Hepatocyte (in vitro differentiated cells): ENCODE results near the gene PDGFRB. TPM values are rescaled to one million over a fixed set of nuclear protein-coding genes. Genes with fewer than 3 reads are reported as not detected.

ENCODE experiments used
- DNase-seq: peaks from one replicate; pipeline ENCODE4 v3.0.0-alpha.2; 2016; ENCODE audit warnings: low spot score
- H2AFZ ChIP-seq: fragments of 200-600 bp; sonication (generic); 2 replicates; pipeline ENCODE4 v1.6.0; 2016; ENCODE audit warnings: antibody characterized with exemption, mild to moderate bottlenecking
- H3K27ac ChIP-seq: fragments of 200-600 bp; sonication (generic); 2 replicates; pipeline ENCODE4 v1.5.1; 2016; ENCODE audit warnings: mild to moderate bottlenecking
- H3K27me3 ChIP-seq: fragments of 200-600 bp; sonication (generic); 2 replicates; pipeline ENCODE4 v1.6.1; 2016
- H3K36me3 ChIP-seq: fragments of 200-600 bp; sonication (generic); replicated peaks from 2 replicates; pipeline ENCODE4 v1.5.1; 2016; ENCODE audit warnings: low read depth; ENCODE audit not compliant: insufficient read depth
- H3K4me1 ChIP-seq: fragments of 200-600 bp; sonication (generic); 2 replicates; pipeline ENCODE4 v1.5.1; 2016; ENCODE audit warnings: mild to moderate bottlenecking, moderate library complexity; ENCODE audit not compliant: insufficient read depth
- H3K4me2 ChIP-seq: fragments of 200-600 bp; sonication (generic); 2 replicates; pipeline ENCODE4 v1.6.0; 2016
- H3K4me3 ChIP-seq: fragments of 200-600 bp; sonication (generic); 2 replicates; pipeline ENCODE4 v1.5.1; 2016; ENCODE audit warnings: mild to moderate bottlenecking
- H3K79me2 ChIP-seq: fragments of 200-600 bp; sonication (generic); 2 replicates; pipeline ENCODE4 v1.6.0; 2017; ENCODE audit warnings: mild to moderate bottlenecking
- H3K9me2 ChIP-seq: fragments of 200-600 bp; sonication (generic); replicated peaks from 2 replicates; pipeline ENCODE4 v1.6.0; 2017; ENCODE audit warnings: mild to moderate bottlenecking; ENCODE audit not compliant: insufficient read depth
- H3K9me3 ChIP-seq: fragments of 200-600 bp; sonication (generic); 2 replicates; pipeline ENCODE4 v1.5.1; 2016; ENCODE audit warnings: low read depth, mild to moderate bottlenecking
- H4K20me1 ChIP-seq: fragments of 200-600 bp; sonication (generic); 2 replicates; pipeline ENCODE4 v1.6.0; 2016; ENCODE audit warnings: mild to moderate bottlenecking; ENCODE audit not compliant: insufficient read depth, poor library complexity, severe bottlenecking
- CTCF ChIP-seq: fragments of 200-600 bp; sonication (generic); IDR thresholded peaks from 2 replicates; pipeline ENCODE4 v1.5.1; 2016; ENCODE audit warnings: antibody characterized with exemption, mild to moderate bottlenecking; ENCODE audit not compliant: poor library complexity
- EZH2 ChIP-seq: fragments of 200-600 bp; sonication (generic); IDR thresholded peaks from 2 replicates; pipeline ENCODE4 v1.6.1; 2016; ENCODE audit warnings: antibody characterized with exemption, mild to moderate bottlenecking, borderline replicate concordance
- EZH2phosphoT487 ChIP-seq: fragments of 200-600 bp; sonication (generic); IDR thresholded peaks from one replicate; pipeline ENCODE4 v1.6.1; 2018; ENCODE audit warnings: antibody characterized with exemption, mild to moderate bottlenecking, low read depth, moderate library complexity; ENCODE audit not compliant: unreplicated experiment, severe bottlenecking
- WGBS: methylation state at CpG from one replicate; pipeline ENCODE4 v1.1.6; 2016; ENCODE audit warnings: low lambda C conversion rate; ENCODE audit errors: missing lambda C conversion rate; 5-methylcytosine and 5-hydroxymethylcytosine counted together
- polyA plus RNA-seq: library from polyadenylated mRNA; unstranded; fragments of >200 nt; fragmentation: Nextera tagmentation; extraction: Ambion mirVana; gene quantifications from 2 replicates; pipeline ENCODE4 v1.2.1, GENCODE V29; 2016
- total RNA-seq: library from RNA; depleted of rRNA; stranded (reverse); fragments of >200 nt; gene quantifications from 2 replicates; pipeline ENCODE4 v1.2.3, GENCODE V29; 2014

Gene PDGFRB
- total and polyA plus RNA-seq, 2 experiments from 2014 or later = 55.1 to 55.2 TPM

- DNase-seq = no peak
- 59% methylated on average over 4 of the region's 4 CpGs for WGBS
These were observed 48.8 kb downstream of the PDGFRB start for GRCh38 chr5:150106674-150107426.

GRCh38 chr5:150105928-150106615 lies 49.6 kb downstream of the PDGFRB start:
- DNase-seq = no peak

More at GRCh38 chr5:150106674-150107426, 48.8 kb downstream of the PDGFRB start:
- Histone ChIP-seq H3K36me3 (no peaks in the 10 kb centered on the region), H3K4me2 (no peak overlapping the region), H3K79me2 (no peaks in the 10 kb centered on the region), H3K4me3 (no peak overlapping the region), H3K9me3 (no peaks in the 10 kb centered on the region), H3K9me2 (no peaks in the 10 kb centered on the region), H3K27ac (peak overlapping the region; percentile 81), H4K20me1 (no peaks in the 10 kb centered on the region), H3K4me1 (peaks cover 22% of the 10 kb centered on the region), H2AFZ (no peak overlapping the region), H3K27me3 (no peaks in the 10 kb centered on the region)
- TF ChIP-seq EZH2 (no peak), EZH2phosphoT487 (no peak), CTCF (no peak)

GRCh38 chr5:150104550-150104870 lies 51.1 kb downstream of the PDGFRB start:
- peaks cover 22% of the 10 kb centered on the region for H3K4me1 ChIP-seq
- H3K79me2 ChIP-seq = no peaks in the 10 kb centered on the region
- no peaks in the 10 kb centered on the region for H4K20me1 ChIP-seq
- H3K27ac ChIP-seq = no peak overlapping the region
- H3K36me3 ChIP-seq = no peaks in the 10 kb centered on the region
- H3K9me2 ChIP-seq = no peaks in the 10 kb centered on the region
- H3K4me3 ChIP-seq = no peak overlapping the region
- H3K27me3 ChIP-seq = no peaks in the 10 kb centered on the region
- no peaks in the 10 kb centered on the region for H3K9me3 ChIP-seq
- WGBS = 90% methylated on average over 2 of the region's 2 CpGs
- no peak for TF ChIP-seq CTCF
- TF ChIP-seq EZH2 = no peak
- no peak for TF ChIP-seq EZH2phosphoT487
- H3K4me2 ChIP-seq = no peak overlapping the region
- no peak overlapping the region for H2AFZ ChIP-seq
- no peak for DNase-seq

More at GRCh38 chr5:150105928-150106615, 49.6 kb downstream of the PDGFRB start:
- Histone ChIP-seq H4K20me1 (no peaks in the 10 kb centered on the region), H3K9me3 (no peaks in the 10 kb centered on the region), H3K9me2 (no peaks in the 10 kb centered on the region), H3K4me3 (no peak overlapping the region), H3K36me3 (no peaks in the 10 kb centered on the region), H3K4me2 (no peak overlapping the region), H3K4me1 (peaks cover 22% of the 10 kb centered on the region), H3K27ac (peak overlapping the region; percentile 81), H3K27me3 (no peaks in the 10 kb centered on the region), H2AFZ (no peak overlapping the region), H3K79me2 (no peaks in the 10 kb centered on the region)
- TF ChIP-seq EZH2phosphoT487 = no peak
- TF ChIP-seq CTCF = no peak
- no peak for TF ChIP-seq EZH2
- 93% methylated on average over 7 of the region's 7 CpGs for WGBS
